ENCODE measurements around the gene TANC1.
"Not testable (repeated sequence)": the region's sequence is repeated elsewhere in the genome, so short reads cannot be mapped to it uniquely, and the experiment has no call there.

Gene TANC1

GRCh38 chr2:159140070-159140769 is 171.8 kb downstream of the TANC1 start:
- DNase-seq (ENCODE audit: low read depth, low spot score) = no peak

DNA sequence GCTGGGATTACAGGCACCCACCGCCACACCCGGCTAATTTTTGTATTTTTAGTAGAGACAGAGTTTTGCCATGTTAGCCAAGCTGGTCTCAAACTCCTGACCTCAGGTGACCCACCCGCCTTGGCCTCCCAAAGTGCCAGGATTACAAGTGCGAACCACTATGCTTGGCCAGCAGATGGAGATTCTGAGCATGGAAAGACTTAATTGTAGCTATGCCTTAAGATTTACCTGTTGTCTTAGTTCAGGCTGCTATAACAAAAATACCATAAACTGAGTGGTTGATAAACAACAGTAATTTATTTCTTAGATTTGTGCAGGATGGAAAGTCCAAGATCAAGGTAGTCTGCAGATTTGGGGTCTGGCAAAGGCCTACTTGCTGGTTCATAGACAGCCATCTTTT is 172.4 kb downstream of the TANC1 start:
- not testable (repeated sequence) for DNase-seq (ENCODE audit: low read depth, low spot score)

- DNase-seq (ENCODE audit: low read depth, low spot score) = no peak
Measured at GRCh38 chr2:159144776-159145614, 176.6 kb downstream of the TANC1 start.

DNA sequence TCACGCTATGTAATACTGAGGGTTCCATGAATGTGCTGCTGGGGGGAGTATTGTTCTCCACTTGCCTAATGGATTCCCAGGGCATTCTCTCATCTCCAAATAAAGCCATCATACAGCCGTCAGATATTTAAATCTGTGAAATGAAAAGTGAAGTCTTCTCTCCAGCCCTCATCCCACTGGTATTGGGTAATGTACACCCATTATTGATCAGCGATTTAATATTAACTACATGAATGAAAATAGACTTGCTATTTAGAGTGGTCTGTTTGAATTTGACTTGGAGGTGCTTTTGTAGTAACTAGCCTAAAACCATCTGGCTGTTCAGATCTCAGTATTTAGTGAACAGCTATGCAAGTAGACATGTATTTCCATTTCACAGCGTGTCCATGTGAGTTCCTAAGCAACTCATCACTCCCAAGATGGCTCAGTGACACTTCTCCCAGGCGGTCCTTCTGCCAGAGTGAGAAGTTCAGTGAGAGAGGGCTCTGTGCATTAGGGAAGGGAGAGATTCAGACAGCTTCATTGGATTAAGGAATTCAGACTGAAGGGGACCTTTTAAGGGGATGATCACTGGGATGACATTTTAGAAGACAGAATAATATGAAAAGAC is 177.4 kb downstream of the TANC1 start:
- DNase-seq (ENCODE audit: low read depth, low spot score) = no peak

DNA sequence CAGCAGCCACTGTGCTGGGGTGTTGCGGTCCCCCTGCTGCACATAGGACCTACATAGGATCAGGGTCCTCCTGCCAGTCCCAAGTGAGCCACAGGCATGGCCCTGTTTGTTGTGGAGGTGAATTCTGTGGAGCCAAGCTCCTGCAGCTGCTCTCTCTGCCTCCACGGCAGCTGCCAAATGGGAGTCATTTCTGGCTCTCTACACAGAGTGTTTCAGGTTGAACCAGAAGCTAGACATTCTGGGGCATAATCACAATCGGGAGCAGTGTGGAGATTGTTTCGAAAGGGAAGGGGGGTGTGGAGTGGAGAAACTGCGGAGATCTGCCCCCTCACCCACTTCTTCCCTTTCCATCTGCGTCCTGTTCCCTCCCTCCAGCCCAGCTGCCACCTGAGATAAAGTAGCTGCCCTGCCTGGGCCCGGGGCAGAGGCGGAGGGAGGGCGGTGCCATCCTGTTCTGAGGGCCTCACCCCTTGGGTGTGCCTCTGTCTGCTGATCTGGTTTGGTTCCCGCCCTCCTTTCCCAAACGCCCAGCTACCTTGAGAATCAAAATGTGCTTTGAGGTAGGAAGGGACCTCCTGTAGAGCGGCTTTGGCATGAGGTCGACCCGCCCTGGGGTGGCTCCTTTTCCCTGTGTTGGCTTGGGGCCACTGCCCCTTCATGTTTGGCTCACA is 178.7 kb downstream of the TANC1 start:
- no peak for DNase-seq (ENCODE audit: low read depth, low spot score)

- no peak for DNase-seq (ENCODE audit: low read depth, low spot score)
Measured at GRCh38 chr2:159147690-159148089, 179.2 kb downstream of the TANC1 start.

DNA sequence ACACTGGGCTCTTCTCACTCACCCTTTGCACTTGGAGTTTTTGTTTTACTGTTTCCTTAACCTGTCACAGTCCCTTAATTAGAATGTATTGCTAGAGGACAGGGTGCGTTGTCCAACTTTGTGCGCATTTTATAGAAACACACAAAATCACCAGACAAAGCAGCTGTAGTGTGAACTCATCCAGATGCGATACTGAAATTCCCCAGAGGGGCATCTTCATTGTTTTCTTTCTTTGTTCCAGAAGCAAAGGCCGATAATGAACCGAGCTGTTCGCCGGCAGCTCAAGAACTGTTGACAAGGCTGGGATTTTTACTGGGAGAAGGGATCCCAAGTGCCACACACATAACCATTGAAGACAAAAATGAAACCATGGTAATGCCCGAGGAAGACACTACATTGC is 180.5 kb downstream of the TANC1 start:
- no peak for DNase-seq (ENCODE audit: low read depth, low spot score)

DNA sequence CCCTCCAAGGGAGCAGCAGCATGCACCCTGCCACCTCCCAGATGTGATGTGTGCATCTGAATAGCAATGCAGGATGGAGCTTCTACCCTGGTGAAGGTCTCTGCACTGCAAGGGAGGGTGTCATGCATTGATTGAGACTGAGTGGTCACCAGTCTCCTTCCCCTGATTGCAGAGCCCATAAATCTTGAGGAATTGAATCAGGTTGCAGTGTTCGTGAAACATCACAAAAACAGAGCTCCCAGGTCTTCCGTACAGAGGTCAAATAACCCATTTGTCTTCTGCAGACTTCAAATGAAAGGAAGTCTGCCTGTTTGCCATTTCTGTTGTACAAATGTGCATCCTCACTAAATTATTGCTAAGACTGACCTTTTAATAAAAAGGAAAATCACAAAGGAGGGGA is 181.3 kb downstream of the TANC1 start:
- DNase-seq (ENCODE audit: low read depth, low spot score) = no peak

- DNase-seq (ENCODE audit: low read depth, low spot score) = no peak
Measured at GRCh38 chr2:159150280-159150746, 181.9 kb downstream of the TANC1 start.

DNA sequence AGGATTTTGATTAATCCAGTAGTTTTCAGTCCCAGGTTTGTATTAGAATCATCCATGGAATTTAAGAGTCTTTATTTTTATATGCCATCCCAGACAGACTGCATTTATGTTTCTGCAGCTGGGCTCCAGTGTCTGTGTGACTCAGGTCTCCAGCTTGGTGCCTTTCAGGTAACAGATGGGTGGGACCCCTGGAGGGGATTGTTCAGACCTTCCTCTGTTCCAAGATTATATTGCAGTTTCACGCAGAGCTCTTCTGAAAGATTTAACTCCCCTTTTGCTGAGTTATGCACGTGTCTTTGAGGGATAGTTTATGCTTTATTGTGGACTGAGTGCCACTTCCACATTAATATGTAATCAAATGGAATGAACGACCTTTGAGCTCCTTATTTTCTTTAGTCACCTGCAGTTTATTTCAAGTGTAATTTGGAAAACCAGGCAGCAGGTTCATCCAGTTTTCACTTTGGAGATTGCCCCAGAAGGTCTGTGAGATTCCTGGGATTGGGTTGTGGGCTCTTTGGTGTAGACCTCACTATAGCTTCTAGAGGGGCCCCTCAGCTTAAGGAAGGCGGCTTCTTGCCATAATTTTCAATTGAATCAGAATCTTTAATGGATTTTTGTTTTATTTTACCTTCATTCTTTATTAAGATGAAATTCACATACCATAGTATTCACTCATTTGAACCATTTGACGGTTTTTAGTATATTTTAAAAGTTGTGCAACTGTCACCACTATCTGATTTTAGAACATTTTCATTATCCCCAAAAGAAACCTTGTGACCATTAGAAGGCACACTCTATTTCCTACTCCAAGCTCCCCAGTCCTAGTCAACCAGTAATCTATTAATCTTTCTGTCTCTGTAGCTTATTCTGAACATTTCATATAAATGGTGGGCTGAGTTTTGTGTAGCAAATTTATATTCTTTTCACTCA is 183.0 kb downstream of the TANC1 start:
- no peak for DNase-seq (ENCODE audit: low read depth, low spot score)

GRCh38 chr2:159152128-159152778 is 183.8 kb downstream of the TANC1 start:
- DNase-seq (ENCODE audit: low read depth, low spot score) = no peak

- no peak for DNase-seq (ENCODE audit: low read depth, low spot score)
Measured at GRCh38 chr2:159153063-159153462, 184.6 kb downstream of the TANC1 start.

- no peak for DNase-seq (ENCODE audit: low read depth, low spot score)
Measured at GRCh38 chr2:159153463-159153862, 185.0 kb downstream of the TANC1 start.

DNA sequence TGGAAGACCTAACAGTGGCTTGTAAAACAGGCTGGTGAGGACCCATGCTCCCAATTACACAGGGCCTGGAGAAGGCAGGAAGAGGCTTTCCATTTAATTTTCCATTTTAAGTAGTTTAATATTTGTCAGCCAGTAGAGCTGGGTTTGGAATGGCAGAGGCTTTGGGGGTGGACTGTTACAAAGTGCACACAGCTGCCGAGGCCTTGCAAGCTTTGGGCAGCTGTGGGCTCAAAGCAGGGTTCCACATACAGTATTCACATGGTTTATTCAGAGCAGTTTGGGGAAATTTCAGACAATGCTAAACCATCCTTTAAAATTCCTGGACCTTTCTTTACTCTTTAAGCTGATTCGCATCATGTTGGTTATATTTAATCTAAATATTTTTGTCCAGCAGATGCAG is 185.5 kb downstream of the TANC1 start:
- no peak for DNase-seq (ENCODE audit: low read depth, low spot score)

DNA sequence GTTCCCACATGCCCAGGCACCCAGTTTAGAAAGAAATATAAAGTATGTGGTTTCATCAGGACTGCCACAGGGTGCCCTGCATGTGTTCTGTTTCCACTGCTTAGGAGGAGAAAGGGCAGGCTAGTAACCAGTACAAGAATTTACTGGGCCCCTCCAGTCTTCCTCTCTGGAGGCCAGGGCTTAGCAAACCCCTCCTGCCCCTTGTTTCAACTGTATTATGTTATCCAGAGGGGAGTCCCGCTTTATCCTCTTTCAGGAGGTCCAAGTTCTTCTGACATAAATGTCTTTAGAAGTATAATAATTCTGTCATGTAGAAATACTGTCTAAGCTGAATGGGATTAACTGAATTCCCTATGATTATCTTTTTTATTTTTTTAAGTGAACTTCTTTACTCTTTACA is 185.9 kb downstream of the TANC1 start:
- DNase-seq (ENCODE audit: low read depth, low spot score) = no peak

GRCh38 chr2:159155320-159155719 is 186.9 kb downstream of the TANC1 start:
- DNase-seq (ENCODE audit: low read depth, low spot score) = peak; percentile 15

GRCh38 chr2:159155791-159156190 is 187.4 kb downstream of the TANC1 start:
- no peak for DNase-seq (ENCODE audit: low read depth, low spot score)

DNA sequence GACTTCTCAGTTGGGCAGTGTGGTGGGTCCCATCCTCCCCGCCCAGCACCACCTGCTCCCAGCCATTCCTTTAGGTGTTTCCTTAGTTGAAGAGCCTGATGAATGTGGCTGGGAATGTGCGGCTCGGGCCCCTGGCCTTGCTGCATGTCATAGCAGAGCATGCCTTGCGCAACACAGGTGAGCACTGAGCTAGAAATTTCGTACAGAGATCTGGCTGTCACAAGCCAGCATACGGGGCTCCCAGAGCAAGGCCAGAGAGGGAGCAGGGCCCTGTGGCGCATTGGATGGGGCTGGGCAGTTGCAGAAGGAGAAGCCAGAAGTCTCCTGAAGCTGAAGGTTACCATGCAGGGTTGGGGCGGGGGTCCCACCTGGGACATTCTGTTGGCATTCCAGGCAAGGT is 188.4 kb downstream of the TANC1 start:
- no peak for DNase-seq (ENCODE audit: low read depth, low spot score)

DNA sequence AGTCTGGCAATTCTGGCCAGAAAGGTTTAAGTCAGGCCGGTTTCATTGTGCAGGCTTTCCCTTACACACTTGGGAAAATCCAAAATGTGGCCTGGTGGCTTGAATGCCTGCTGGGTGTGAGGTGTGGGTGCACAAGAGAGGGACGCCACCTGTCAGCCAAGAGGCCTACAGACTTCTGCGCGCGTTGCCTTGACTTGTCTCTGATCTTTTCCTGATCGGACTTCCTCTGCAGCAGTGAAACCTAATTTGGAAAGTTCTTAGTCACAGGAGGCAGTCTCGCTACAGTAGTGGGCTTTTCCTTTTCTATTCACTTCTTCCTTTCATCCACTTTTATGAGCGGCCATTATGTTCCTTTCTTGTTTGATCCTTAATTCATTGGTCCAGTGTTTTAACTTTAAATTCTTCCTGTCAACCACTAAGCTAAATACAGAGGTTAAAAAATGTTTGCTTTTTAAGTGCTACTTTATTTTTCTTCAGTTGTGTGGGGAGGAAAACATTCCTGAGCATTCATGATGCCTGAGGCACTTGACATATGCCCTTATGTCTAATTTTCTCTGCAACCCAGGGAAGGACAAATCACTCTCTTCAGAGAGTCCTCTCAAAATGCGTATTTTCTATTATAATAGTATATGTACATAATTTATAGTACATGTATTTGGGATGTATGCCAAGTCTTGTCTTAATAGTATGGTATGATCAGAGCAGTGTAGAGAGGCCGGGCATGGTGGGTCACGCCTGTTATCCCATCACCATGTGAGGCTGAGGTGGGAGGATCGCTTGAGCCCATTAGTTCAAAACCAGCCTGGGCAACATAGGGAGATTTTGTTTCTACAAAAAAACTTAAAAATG is 189.1 kb downstream of the TANC1 start:
- no peak for DNase-seq (ENCODE audit: low read depth, low spot score)
